Breast epithelium (tissue), 4 donors: Measurements from ENCODE around the gene TINAG. TPM values are rescaled to one million over a fixed set of nuclear protein-coding genes. Genes with fewer than 3 reads are reported as not detected.

Experiments
- DNase-seq, 2 donors: peaks; one replicate each; pipeline ENCODE4 v3.0.0-alpha.2; 2019; ENCODE audit warnings: low spot score in 2 of 2
- H3K27ac ChIP-seq, 2 donors: fragments of 200-600 bp; sonication (generic) in 1 of 2; one replicate each; pipeline ENCODE4 v1.5.1; 2016 to 2019; ENCODE audit warnings: mild to moderate bottlenecking in 1 of 2
- H3K27me3 ChIP-seq, 2 donors: fragments of 200-600 bp; sonication (generic) in 1 of 2; one replicate each; pipeline versions ENCODE4 v1.5.1 to v1.6.0; 2017 to 2019; ENCODE audit warnings: control low read depth in 1 of 2, mild to moderate bottlenecking in 1 of 2
- H3K36me3 ChIP-seq: fragments of 200-600 bp; one replicate; pipeline ENCODE4 v1.5.1; 2019
- H3K4me1 ChIP-seq, 2 donors: fragments of 200-600 bp; sonication (generic); one replicate each; pipeline ENCODE4 v1.5.1; 2016 to 2019; ENCODE audit warnings: control low read depth in 1 of 2
- H3K4me3 ChIP-seq, 3 donors: fragments of 200-600 bp; sonication (generic); 1 replicate in 2 of 3; 2 replicates in 1 of 3; pipeline ENCODE4 v1.5.1; 2016 to 2019; ENCODE audit warnings: mild to moderate bottlenecking in 3 of 3, moderate library complexity in 2 of 3
- H3K9me3 ChIP-seq, 2 donors: fragments of 200-600 bp; sonication (generic) in 1 of 2; one replicate each; pipeline ENCODE4 v1.5.1; 2016 to 2019; ENCODE audit warnings: control low read depth in 1 of 2
- CTCF ChIP-seq, 3 donors: fragments of 450-650 bp; IDR thresholded peaks; one replicate each; pipeline ENCODE4 v1.5.1; 2016 to 2017; ENCODE audit warnings: antibody characterized with exemption in 3 of 3, mild to moderate bottlenecking in 3 of 3, moderate library complexity in 3 of 3
- POLR2A ChIP-seq: fragments of 450-650 bp; IDR thresholded peaks from one replicate; pipeline ENCODE4 v1.6.1; 2016; ENCODE audit warnings: antibody characterized with exemption, mild to moderate bottlenecking, moderate library complexity
- POLR2AphosphoS5 ChIP-seq, 3 donors: sonication (generic); formaldehyde crosslinking; IDR thresholded peaks; one replicate each; pipeline ENCODE4 v1.6.1; 2017; ENCODE audit warnings: antibody characterized with exemption in 3 of 3
- intact Hi-C: fragments of 100-400 bp; cut with DNase I; formaldehyde crosslinking; loops from one replicate; pipeline ENCODE4 v1.15.1; 2023; ENCODE audit warnings: low total_unique reads
- total RNA-seq, 3 donors: library from RNA; depleted of rRNA; stranded (reverse); fragments of >200 nt; gene quantifications; one replicate each; pipeline ENCODE4 v1.1.0, GENCODE V29; 2016

The TINAG gene
- total RNA-seq, 3 donors from 2014 or later = not detected

DNA sequence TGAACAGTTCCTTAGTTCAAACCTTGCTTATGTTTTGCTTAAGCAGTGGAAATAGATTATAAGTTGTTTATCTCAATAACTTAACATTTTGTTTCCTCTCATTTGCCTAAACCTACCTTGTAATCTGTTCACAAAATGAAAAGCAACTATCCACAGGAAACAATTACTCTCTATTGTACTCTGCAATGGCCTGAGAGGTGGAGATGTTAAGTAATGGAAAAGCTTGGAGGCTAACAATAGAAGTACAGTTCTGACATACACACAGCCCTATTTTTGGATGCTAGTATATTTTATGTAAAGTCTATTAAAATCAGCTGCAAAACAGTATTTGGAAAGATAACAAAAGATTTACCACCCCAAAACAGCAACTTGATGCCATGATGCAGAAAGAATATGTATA is 82.1 kb downstream of the TINAG start:
- H3K4me3 ChIP-seq = no peak overlapping the region
- no peaks in the 10 kb centered on the region for H3K4me1 ChIP-seq
- no peak overlapping the region for H3K27ac ChIP-seq
- TF ChIP-seq POLR2AphosphoS5 (IDR thresholded peaks at IDR 0.05) (no peak), POLR2A (no peak), CTCF (IDR thresholded peaks at IDR 0.05) (no peak)
- H3K27me3 ChIP-seq = no peaks in the 10 kb centered on the region
- no peak for DNase-seq
- intact Hi-C loops = loop anchor here (5.0 kb wide), 1 partner anchor 527 kb away; no protein-coding TSS in a partner anchor
- no peaks in the 10 kb centered on the region for H3K36me3 ChIP-seq
- H3K9me3 ChIP-seq = no peaks in the 10 kb centered on the region

GRCh38 chr6:54391577-54391976 is 83.3 kb downstream of the TINAG start:
- Histone ChIP-seq H3K27me3 (no peaks in the 10 kb centered on the region), H3K9me3 (no peaks in the 10 kb centered on the region), H3K4me1 (no peaks in the 10 kb centered on the region), H3K36me3 (no peaks in the 10 kb centered on the region), H3K27ac (no peak overlapping the region), H3K4me3 (no peak overlapping the region)
- DNase-seq = no peak
- no peak for TF ChIP-seq POLR2A
- no peak for TF ChIP-seq CTCF (IDR thresholded peaks at IDR 0.05)
- TF ChIP-seq POLR2AphosphoS5 (IDR thresholded peaks at IDR 0.05) = no peak
- intact Hi-C loops = loop anchor here (5.0 kb wide), 1 partner anchor 526 kb away; no protein-coding TSS in a partner anchor

- Histone ChIP-seq H3K9me3 (no peaks in the 10 kb centered on the region), H3K4me3 (no peak overlapping the region), H3K4me1 (no peaks in the 10 kb centered on the region), H3K27ac (no peak overlapping the region), H3K27me3 (no peaks in the 10 kb centered on the region), H3K36me3 (no peaks in the 10 kb centered on the region)
- TF ChIP-seq POLR2A = no peak
- DNase-seq = no peak
- intact Hi-C loops = no loop called here
Observed at GRCh38 chr6:54403096-54403495, 94.9 kb downstream of the TINAG start.

DNA sequence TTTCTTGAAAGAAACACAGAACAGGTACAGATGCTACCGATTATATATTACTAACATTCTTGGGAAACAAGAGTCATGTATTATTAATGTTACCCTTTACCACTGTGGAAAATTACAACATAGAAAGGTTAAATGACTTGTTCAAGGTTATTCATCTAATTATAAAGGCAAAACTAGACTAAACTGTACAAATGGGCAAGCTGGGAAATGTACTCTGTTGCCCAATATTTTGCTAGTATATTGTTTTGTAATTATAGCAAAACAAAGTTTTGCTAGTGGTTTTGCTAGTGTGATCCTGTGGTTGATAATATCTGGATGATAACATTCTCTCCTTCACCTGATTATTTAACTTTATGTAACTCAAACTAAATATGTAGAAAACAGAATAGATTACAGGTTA is 96.5 kb downstream of the TINAG start:
- Histone ChIP-seq H3K27ac (no peak overlapping the region), H3K36me3 (no peaks in the 10 kb centered on the region), H3K4me3 (no peak overlapping the region), H3K27me3 (no peaks in the 10 kb centered on the region), H3K9me3 (no peaks in the 10 kb centered on the region), H3K4me1 (no peaks in the 10 kb centered on the region)
- no peak for TF ChIP-seq POLR2AphosphoS5 (IDR thresholded peaks at IDR 0.05)
- no peak for TF ChIP-seq CTCF (IDR thresholded peaks at IDR 0.05)
- no peak for TF ChIP-seq POLR2A
- intact Hi-C loops = no loop called here
- no peak for DNase-seq

DNA sequence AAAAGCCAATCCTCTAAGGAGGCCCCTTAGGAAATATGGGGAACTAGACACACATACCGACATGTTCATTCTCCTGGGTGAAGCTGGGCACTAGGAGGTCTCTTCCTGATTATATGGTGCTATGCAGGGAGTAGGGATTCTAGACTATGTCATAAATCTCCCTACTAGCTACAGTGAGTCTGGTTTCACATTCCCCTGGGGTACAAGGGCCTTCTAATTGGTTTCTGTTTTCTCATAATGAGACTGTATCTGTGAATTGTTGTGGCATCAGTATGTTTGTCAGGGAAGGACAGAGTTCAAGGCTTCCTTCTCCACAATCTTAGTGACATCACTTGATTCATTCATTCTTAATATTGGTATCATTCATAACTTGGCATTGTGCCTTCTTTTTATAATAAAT is 103.5 kb downstream of the TINAG start:
- Histone ChIP-seq H3K9me3 (no peaks in the 10 kb centered on the region), H3K27ac (no peak overlapping the region), H3K4me3 (no peak overlapping the region), H3K4me1 (no peaks in the 10 kb centered on the region), H3K27me3 (no peaks in the 10 kb centered on the region), H3K36me3 (no peaks in the 10 kb centered on the region)
- intact Hi-C loops = no loop called here
- no peak for TF ChIP-seq POLR2AphosphoS5 (IDR thresholded peaks at IDR 0.05)
- no peak for TF ChIP-seq CTCF (IDR thresholded peaks at IDR 0.05)
- TF ChIP-seq POLR2A = no peak
- DNase-seq = no peak

DNA sequence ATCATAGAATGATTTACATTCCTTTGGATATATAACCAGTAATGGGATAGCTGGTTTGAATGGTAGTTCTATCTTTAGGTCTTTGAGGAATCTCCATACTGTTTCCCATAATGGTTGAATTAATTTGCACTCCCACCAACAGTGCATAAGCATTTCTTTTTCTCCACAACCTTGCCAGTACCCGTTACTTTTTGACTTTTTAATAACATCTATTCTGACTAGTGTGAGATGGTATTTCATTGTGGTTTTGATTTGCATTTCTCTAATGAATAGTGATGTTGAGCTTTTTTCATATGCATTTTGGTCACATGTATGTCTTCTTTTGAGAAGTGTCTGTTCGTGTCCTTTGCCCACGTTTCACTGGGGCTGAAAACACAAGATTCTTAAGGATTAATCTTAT is 107.3 kb downstream of the TINAG start:
- no peak for DNase-seq
- intact Hi-C loops = no loop called here
- Histone ChIP-seq H3K9me3 (no peaks in the 10 kb centered on the region), H3K4me3 (no peak overlapping the region), H3K4me1 (no peaks in the 10 kb centered on the region), H3K27ac (no peak overlapping the region), H3K27me3 (no peaks in the 10 kb centered on the region), H3K36me3 (no peaks in the 10 kb centered on the region)
- TF ChIP-seq CTCF (IDR thresholded peaks at IDR 0.05) (no peak), POLR2A (no peak), POLR2AphosphoS5 (IDR thresholded peaks at IDR 0.05) (no peak)
